KBM-7 (cell line): ENCODE measurements around the gene BTBD17.
A peak's percentile ranks its signal among the peaks of the same experiment; 100 is the strongest.

Experiments used
- DNase-seq: peaks from one replicate; pipeline ENCODE4 v3.0.0-alpha.2; 2015
- in situ Hi-C: fragments of 300-500 bp; cut with MboI; formaldehyde crosslinking; loops from 2 replicates; pipeline ENCODE4 v1.14.3; 2020; ENCODE audit warnings: low sequenced_read_pairs, low pct_unique_long_range_greater_than_20kb, mixed read lengths

Gene BTBD17

DNA sequence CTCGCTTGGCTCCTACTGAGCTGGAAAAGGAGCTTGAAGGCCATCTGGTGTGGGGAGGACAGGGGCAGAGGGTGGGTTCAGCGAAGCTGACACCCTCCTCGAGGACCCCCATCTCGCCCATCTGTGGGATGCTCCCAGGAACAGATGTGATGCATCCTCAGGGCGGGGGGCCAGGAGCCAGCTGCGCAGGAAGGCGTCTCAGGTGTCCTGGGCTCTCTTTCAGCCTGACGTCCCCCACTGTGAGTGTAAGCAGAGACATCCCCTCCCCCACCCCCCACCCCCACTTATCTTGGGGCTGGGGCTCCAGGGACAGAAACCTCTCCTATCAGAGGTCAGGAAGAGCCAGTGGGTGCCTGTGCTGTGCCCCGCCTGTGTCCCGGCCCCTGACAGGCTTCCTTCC lies 19.4 kb downstream of the BTBD17 start:
- in situ Hi-C loops, result no loop called here
- no peak for DNase-seq

DNA sequence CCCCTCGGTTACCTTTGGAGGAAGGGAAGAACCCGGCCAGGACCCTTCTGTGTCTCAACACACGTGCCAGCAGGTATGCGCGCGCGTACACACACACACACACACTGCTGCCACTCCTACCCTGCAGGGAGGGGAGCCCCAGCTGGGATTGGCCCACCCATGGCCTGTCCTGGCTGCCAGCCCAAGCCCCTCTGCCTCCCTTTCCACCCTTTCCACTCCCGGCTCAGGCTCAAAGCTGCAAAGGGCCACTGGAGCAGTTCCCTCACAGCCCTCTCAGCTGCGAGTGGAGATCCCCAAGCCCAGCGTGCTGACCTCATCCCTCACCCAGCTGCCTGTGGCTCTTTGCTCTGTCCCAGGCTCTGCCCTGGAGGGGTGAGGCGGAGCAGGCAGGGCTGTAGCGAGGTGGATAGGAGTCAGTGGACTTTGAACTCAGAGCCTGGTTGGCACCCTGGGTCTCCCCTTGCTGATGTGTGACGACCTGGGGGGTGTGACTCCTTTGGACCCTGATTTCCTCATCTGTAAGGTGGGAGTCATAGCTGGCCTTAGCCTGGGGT lies 21.1 kb downstream of the BTBD17 start:
- in situ Hi-C loops, result no loop called here
- no peak for DNase-seq

DNA sequence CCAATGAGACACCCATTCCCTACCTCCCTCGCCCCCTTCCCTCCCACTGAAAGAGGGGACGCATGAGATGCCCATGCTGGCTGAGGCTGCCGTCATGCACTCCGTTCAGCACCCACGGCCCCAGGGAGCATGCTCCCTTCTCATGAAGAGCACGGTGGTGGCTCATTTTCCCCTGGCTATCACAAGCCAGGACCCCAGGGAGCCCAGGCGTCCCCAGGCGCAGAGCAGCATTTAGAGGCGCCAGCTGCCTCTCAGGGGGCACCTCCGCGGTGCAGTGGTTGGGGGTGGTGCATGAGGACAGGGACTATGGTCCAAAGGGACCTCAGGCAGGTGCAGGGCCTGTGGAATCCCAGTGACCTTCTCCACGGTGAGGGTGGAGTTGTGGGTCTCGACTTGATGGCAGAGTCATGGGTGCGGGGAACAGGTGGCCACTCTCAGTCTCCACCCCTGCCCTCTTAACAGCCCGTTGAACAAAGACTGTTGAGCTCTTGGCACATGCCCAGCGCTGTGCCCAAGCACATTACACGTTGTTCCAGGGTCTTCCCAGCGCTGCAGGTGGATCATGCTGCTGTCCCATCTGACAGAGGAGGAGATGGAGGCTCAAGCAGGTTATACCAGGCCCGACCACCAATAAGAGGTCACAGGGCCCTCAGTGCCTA lies 22.0 kb downstream of the BTBD17 start:
- DNase-seq, result no peak
- in situ Hi-C loops, result no loop called here

DNA sequence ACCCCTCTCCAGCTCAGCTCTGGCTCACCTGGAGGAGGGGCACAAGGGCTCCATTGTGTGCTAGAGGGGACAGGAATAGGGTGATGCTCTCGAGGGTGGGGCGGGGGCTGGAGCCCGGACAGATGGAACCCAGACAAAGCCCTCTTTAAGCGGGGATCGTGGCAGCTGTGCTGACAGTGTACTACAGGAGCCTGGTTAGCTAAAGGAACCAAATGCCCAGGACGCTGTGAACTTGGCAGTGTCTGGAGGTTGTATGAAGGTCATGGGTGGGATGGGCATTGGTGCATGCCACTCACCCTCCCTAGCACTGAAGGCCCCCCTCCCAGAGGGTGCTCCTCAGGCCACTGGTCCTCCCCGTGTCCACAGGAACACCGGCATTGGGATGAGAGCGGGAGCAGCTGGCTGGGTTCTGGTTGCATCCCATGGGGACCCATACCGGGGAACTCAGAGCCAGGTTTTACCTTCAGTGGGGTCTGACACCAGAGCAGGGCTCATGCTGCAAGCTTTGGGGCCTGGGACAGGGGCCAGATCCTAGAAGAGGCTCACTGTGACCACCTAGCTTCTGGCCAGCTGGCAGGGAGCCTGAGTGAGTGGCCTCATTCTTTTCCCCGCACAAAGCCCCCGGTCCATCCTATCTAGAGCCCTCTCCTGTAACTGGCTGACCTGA lies 23.7 kb downstream of the BTBD17 start:
- DNase-seq, result no peak
- in situ Hi-C loops, result no loop called here

DNA sequence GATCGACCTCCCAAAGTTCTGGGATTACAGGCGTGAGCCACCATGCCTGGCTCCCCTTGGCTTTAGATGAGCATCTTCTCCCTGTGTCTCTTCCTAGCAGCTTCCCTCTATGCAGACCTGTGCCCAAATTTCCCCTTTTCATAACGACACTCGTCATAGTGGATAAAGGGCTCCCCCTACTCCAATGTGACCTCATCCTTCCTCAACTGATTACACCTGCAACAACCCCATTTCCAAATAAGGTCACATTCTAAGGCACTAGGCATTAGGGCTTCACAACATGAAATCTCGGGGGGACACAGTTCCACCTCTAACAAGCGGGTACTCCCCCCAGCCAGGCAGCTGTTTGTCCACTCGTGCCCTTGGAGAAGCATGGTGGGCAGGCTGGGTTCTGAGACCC lies 25.4 kb downstream of the BTBD17 start:
- in situ Hi-C loops, result no loop called here
- DNase-seq, result no peak

DNA sequence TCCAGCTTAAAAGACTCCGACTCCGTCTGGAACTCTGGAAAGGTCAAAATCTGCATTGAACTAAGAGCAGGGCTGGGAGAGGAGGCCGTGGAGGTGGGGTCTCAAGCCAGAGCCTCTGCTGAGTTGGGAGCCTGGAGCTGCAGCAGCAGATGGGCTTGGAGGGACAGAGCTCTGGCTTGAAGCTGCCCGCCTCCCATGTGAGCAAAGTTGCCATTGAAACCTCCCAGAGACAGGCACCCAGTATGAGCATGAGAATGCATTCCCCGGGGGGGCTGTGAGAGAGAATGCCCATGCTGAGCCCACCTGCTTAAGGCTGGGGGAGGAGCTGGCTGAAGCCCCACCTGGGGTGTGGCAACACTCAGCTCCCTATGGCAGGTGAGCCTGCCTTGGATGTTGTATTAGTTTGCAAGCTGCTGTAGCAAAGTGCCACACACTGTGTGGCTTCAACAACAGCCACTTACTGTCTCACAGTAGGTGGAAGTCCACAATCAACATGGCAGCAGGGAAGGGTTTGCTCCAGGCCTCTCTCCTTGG lies 26.1 kb downstream of the BTBD17 start:
- DNase-seq, result no peak
- in situ Hi-C loops, result no loop called here

DNA sequence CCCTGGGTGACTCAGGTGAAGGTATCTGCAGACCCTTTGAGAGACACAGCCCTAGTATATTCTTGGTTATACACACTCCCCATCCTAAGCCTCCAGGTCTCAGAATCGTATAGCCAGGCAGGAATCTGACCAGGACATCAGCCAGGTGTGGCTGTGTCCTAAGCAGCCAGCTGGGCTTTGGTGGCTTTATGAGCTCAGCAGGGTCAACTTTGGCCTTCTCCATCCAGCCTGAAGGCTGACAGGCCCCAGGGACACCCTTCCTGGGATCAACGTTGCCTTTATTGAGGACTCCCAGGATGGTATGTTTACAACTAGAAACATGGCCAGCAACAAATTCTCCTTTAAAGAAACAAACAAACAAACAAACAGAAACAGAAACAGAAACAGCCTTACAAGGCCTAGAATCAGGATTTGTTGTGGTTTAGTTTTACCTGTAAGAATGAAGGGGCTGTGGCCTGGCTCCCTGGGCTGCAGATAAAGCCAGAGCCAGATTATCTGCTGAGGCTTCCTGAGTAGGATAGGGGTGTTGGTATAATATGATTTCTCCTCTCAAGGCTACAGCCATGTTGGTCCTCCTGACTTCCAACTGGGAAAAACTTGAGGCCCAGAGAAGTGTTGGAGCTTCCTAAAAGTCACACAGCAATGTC lies 27.2 kb downstream of the BTBD17 start:
- in situ Hi-C loops, result no loop called here
- DNase-seq, result no peak

DNA sequence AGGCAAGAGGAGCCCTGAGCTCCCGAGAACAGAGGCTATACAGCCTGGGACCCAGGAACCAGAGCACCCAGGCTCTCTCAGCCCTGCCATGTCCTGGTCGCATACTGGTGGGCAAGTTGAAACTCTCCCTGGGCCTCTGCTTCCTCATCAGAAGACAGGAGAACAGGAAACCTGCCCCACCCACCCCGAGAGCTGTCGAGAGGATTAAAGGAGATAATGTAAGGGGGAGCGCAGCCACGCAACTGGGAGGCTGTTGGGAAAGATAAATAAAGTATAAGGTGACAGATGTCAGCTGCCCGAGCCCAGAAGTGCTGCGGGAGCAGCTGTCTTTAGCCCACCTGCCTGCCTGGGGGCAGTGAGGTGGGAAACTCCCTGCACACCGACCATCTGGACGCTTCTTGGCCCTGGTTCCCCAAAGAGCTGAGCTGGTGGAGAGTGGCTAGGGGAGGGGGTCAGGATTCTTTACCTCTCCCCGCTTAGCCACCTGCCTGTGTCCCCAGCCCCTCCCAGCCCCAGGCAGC lies 28.8 kb downstream of the BTBD17 start:
- peak; percentile 51 for DNase-seq

DNA sequence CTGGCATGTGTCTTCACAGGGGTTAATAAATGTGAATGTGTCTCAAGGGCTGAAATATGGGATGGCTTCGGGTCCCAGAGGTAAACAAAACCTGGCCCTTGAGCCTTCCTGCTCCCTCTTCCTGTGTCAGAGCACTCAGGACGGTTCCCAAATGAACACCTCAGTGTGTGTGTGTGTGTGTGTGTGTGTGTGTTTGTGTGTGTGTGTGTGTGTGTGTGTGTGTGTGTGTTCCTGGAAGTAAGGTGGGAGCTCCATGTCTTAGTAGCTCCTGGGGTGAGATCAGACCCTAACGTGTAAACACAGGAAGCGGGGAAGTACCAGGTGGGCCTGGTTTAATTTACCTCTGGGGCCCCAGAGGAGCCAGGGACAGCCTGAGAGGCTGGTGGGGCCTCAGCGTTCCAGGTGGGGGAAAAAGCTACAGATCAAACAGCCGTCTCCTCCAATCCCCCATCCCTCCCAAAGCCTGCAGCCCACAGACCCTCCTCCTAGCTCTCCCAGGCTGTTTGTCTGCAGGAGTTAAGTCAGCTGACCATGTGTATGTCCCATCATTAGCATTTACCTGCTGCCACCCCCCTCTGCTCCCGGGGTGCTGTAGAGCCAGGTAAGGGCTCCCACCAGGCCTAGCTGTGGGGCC lies 29.5 kb downstream of the BTBD17 start:
- in situ Hi-C loops, result no loop called here
- DNase-seq, result no peak

More for the DNA sequence above, 28.8 kb downstream of the BTBD17 start:
- in situ Hi-C loops, result no loop called here

DNA sequence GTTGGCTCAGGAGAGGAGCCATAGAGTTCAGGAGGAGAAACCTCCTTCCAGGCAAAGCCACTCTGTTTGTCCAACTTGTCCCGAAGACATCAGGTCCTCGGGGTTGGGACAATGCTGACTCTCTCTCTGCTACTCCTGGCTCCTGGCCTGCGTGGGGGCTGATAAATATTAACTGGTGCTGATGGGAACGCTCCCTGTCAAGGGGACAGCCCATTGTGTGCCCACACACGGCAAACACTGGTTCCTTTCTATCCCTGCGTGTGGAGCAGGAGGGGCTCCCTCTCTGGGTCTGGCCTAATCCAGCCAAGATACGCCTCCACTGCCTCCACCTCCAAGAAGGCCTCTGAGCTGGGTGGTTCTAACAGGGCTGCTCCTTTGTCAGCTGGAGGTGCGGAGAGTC lies 31.2 kb downstream of the BTBD17 start:
- DNase-seq, result no peak
- in situ Hi-C loops, result no loop called here

DNA sequence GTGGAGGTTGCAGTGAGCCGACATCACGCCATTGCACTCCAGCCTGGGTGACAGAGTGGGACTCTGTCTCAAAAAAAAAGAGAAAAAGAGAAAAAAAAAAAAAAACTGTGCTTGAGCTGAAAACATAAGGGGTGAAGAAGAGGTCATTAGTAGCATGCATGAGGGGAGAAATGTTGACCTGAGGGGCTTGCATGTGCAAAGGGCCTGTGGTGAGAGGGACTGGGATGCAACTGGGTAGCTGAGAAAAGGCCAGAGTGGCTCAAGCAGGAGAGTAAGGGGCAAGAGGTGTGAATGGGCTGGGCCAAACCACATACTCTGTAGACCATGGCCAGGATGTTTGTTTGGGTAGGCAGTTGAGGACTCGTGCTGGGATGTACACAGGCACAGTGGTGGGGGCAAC lies 32.3 kb downstream of the BTBD17 start:
- in situ Hi-C loops, result no loop called here

DNA sequence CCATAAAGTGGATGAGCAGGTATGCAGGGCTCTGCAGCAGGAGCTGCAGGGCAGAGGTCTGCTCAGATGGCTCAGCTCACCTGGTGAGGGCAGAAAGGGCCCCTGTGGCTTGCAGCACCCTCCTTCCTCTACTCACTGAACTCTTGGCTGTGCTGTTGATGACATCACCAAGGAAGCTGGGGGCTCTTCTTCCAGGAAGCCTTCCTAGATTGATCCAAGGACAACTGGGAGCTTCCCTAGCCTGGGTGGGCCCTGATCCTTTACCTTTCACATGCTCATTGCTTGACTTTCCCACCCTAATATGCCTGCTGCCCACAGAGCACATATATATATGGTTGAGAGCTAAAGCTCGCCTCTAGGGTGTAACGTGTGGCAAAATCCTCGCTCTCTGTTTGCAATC lies 33.2 kb downstream of the BTBD17 start:
- in situ Hi-C loops, result no loop called here
- no peak for DNase-seq

More for the DNA sequence above, 32.3 kb downstream of the BTBD17 start:
- DNase-seq, result no peak

DNA sequence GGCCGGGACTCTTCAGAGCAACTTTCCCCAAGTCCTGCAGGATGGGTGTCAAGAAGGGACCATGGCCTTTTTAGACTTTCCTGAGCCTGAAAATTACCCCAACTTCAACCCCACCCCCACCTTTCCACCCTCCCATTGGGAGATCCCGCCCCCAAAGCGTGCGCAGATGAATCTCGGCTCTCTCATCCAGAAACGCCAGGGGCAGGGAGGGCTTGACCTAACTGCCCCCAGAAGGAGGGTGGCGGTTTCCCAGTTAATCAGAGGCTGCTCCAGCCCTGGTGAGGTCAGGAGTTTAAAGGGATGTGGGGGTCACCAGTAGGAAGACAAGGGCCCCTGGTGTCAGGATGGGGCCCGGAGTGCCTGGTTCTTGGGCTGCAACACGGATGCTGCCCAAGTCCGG lies 35.2 kb downstream of the BTBD17 start:
- no peak for DNase-seq
- in situ Hi-C loops, result no loop called here

DNA sequence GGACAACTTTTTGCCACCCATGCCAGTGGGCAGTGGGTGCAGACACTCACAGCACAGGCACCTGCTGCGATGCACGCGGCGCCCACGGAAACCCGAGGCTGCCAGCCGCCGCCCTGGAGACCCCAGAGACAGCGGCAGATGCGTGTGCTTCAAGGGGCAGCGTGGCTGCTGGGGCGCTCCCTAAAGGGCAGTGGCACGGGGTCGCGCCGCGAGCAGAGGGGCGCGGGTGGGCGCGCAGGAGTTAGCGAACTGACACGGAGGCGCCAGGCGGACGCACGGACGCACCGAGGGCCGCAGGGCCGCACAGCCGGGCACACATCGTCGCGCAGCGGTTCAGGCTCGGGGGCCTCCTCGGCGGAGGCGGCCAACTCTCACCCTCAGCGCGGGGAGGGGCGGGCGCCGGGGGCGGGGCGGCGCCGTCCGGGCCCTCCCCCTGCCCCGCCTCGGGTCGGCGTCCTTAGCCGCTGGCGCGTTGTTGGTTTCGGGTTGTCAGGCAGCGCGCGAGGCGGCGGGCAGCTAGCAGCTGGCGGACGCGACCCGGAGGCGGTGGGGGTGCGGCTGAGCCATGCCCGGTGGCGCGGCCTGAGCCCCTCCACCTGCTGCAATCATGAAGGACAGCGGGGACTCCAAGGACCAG lies 35.8 kb downstream of the BTBD17 start, which contains the start of gene KIF19:
Gene KIF19, plus strand, starts transcription at position 484 of the 637 bp plus-strand sequence. Its CDS starts 124 bp downstream, at position 608.
- DNase-seq, result no peak
- in situ Hi-C loops, result no loop called here

DNA sequence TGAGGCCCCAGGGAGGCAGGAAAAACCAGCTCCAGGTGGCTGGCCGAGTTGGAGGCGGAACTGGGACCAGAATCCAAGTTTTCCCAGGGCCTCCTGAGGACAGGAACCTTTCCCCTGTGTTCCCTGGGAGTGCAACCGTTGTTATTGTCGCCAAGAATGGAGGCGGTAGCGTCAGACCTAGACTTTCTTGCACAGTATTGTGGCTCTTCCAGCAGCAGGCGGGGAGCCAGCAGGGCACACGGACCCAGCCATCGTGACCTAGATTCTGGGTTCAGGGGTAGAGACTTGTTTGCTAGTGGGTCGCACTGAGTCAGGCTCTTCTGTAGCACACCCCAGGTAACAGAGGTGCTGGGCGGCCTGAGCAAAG lies 36.3 kb downstream of the BTBD17 start:
- in situ Hi-C loops, result no loop called here
- DNase-seq, result no peak

DNA sequence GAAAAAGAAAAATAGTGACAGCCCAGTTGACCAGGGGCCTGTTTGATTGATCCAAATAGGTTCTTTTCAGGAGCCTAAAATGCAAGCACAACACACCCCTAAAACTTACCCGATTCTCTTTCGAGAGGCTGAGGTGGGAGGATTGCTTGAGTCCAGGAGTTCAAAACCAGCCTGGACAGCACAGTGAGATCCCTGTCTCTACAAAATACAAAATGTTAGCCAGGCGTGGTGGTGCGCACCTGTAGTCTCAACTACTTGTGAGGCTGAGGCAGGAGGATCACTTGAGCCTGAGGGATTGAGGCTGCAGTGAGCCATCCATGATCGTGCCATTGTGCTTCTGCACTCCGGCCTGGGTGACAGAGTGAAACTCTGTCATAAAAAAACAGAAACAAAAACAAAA lies 37.1 kb downstream of the BTBD17 start:
- in situ Hi-C loops, result no loop called here
- no peak for DNase-seq

DNA sequence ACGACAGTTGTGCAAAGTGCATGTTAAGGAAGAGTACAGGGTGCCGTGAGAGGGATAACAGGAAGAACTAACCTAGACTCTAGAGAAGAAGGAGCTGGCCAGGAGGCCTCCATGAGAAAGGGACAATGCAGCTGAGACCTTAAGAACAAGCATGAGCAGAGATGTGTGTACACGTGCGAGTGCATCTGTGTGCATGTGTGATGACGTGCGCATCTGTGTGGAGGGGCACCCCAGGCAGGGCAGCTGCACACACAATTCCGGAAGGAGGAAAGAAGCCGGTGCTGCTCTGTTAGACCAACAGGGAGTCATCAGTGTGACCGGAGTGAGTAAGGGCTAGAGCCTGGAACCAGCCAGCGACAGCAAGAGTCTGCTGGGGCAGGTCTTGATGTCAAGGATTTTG lies 43.3 kb downstream of the BTBD17 start:
- DNase-seq, result no peak
- in situ Hi-C loops, result no loop called here

DNA sequence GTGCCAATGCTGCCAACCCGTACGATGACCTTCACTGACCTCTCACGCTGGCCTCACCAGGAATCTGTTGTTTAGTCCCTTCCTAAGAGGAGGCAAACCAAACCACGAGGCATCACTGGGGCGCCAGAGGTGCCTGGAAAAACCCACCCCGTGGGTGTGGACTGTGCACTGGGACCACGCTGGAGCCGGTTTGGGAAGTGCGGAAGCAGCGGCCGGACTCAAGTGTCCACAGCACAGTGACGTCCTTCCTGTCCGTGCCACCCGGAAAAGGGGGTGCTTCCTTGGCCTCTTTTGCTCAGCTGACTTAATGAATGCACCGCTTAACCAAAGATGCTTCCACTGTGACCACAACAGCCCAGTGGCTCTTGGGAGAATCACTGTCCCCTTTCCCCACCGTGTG lies 44.6 kb downstream of the BTBD17 start:
- DNase-seq, result no peak
- in situ Hi-C loops, result no loop called here

DNA sequence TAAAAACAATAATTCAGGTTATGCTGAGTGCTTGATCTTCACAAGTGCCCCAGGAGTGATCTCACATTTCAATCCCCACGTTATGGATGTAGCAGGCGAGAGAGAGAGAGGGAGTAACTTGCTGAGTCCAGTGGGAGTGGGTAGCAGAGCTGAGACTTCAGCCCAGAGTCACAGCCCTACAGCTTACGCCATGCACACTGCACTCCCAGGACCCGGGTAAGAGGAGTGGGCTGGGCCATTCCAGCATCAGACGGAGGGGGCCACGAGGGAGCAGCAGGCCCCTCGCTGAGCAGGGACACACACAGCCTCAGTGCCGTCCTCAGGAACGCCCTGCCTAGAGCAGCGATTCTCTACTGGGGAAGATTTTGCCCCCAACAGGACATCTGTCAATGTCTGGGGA lies 45.4 kb downstream of the BTBD17 start:
- in situ Hi-C loops, result no loop called here
- no peak for DNase-seq
